ENCODE measurements around the gene CACNG3. TPM values are rescaled to one million over a fixed set of nuclear protein-coding genes. Genes with fewer than 3 reads are reported as not detected.
"Not testable (repeated sequence)": the region's sequence is repeated elsewhere in the genome, so short reads cannot be mapped to it uniquely, and the experiment has no call there.

Gene CACNG3
- total RNA-seq, 1 donor from 2014 or later: not detected

DNA sequence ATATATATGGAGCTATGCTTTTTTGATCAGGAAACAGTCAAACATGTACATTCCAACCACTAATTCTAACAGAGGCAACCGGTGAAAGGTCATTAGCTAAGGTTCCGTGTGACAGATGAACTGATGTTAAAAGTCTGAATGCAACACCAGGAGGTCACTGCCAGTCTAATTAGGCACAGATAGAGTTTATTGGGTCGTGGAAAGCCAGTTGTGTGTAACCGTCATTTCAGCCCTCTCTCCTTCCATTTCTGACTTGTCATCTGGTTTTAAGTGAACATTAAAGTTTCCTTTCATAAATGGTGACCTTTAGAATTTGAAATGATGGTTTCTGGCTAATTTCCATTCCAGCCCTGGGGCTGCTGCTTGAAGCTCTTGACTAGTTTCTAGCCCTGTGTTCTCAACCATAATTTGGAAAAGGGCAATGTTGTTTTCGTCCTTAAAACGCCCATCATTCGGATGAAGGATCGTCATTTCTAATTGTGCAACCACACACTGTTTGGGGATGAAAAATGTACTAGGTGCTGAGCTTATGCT is 23.9 kb downstream of the CACNG3 start:
- no peak for DNase-seq (ENCODE audit: low spot score)

GRCh38 chr16:24281466-24281865 is 25.3 kb downstream of the CACNG3 start:
- no peak for DNase-seq (ENCODE audit: low spot score)

DNA sequence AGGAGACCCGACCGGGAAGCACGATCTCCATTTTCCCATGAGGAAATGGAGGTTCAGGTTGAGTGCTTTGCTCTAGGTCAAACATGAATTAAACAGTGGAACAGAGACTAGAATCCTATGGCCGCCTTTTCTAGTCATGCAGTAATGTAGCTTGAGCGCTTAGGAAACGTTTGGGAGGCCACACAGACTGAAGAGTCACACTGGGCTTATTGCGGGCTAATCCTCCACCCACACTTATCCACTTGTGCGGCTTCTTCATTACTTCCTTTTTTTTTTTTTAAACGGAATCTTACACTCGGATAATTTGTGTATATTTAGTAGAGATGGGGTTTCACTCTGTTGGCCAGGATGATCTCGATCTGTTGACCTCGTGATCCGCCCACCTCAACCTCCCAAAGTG is 26.0 kb downstream of the CACNG3 start:
- no peak for DNase-seq (ENCODE audit: low spot score)

GRCh38 chr16:24286741-24287405 is 30.7 kb downstream of the CACNG3 start:
- no peak for DNase-seq (ENCODE audit: low spot score)

GRCh38 chr16:24288516-24288915 is 32.4 kb downstream of the CACNG3 start:
- no peak for DNase-seq (ENCODE audit: low spot score)

DNA sequence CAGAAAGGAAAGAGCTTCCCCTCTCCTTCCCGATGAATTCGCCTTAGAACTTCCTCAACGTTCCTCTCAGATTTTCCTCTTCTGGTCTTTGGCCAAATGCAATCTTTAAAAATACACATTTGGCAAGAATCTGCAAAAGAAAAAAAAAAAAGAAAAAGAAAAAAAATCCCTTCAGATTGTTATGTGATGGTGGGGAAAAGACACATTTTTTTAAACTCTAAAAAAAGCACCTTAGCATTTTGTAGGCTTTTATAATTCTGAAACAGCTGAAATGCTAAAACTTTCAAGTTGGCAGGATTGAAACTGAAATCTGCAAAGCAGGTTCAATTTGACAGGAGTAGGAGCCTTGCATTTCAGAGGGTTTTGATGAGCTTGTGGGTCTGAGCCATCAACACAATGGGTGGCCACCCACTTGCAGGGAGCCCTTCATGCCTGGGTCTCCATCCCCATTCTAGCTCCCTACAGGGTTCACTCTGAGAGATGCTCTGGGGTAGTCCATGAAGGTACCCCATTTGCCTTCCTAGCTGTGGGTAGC is 33.1 kb downstream of the CACNG3 start:
- no peak for DNase-seq (ENCODE audit: low spot score)

DNA sequence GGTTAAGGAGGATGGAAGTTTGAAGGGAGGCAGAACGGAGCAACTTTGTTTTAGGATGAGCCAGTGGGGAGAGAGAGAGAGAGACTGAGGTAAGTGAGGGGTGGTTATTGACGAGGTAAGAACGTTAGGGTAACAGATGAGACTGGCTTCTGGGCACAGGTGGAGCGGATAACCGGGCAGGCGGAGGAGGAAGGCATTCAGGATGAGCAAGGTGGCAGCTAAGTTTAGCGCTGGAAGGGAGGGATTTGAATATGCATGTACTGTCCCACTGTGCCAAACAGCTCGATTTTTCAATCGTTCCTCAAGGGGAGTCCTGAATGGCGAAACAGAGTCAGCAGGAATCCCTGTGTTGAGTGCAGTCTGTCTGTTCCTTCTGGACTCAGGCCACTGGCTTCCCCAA is 35.8 kb downstream of the CACNG3 start:
- DNase-seq (ENCODE audit: low spot score): no peak

- DNase-seq (ENCODE audit: low spot score): no peak
These were observed 38.0 kb downstream of the CACNG3 start for GRCh38 chr16:24294131-24294530.

GRCh38 chr16:24297375-24297774 is 41.2 kb downstream of the CACNG3 start:
- no peak for DNase-seq (ENCODE audit: low spot score)

DNA sequence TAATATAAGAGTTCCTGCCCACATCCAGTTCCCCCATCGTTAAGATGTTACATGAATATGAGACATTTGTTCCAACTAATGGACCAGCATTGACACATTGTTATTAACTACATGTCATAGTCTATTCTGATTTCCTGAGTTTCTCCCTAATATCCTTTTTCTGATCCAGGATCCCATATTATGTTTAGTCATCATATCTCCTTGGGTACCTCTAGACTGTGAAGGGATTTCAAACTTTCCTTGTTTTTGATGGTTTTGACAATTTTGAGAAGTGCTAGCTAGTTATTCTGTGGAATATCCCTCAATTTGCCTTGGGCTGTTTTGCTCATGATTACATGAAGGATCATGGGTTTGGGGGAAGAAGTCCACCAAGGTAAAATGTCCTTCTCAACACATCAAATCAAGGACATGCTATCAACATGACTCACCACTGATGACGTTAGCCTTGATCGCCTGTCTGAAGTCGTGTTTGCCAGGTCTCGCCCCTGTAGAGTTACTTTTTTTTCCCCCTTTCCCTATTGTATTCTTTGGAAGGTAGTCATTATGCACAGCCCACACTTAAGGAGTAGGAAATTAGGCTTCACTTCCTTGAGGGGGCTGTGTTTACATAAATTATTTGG is 42.5 kb downstream of the CACNG3 start:
- DNase-seq (ENCODE audit: low spot score): no peak

GRCh38 chr16:24300750-24301149 is 44.6 kb downstream of the CACNG3 start:
- not testable (repeated sequence) for DNase-seq (ENCODE audit: low spot score)

DNA sequence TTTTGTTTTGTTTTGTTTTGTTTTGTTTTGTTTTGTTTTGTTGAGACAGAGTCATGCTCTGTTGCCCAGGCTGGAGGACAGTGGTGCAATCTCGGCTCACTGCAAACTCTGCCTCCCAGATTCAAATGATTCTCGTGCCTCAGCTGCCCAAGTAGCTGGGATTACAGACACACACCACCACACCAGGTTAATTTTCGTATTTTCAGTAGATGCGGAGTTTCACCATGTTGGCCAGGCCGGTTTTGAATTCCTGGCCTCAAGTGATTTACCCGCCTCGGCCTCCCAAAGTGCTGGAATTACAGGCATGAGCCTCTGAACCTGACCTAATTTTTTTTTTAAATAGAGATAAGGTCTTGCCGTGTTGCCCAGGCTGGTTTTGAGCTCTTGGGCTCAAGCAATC is 46.5 kb downstream of the CACNG3 start:
- DNase-seq (ENCODE audit: low spot score): no peak

DNA sequence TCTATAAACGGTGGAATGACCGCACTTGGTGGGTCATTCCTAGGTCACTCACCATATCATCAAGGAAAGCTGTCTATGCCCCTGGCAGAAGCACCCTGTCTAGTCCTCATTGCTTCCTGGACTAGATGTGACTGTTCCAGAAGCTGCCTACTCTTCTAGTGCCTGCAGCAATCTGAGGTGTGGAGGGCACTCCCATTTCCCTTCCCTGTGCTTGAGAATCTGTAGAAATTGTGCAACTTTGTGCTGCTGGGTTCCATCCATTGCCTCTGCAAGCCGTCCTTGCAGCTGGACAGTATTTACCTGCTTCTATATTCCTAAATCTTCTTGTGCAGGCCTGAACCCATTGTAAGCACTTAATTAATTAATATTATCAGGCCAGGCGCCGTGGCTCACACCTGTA is 52.1 kb downstream of the CACNG3 start:
- no peak for DNase-seq (ENCODE audit: low spot score)

DNA sequence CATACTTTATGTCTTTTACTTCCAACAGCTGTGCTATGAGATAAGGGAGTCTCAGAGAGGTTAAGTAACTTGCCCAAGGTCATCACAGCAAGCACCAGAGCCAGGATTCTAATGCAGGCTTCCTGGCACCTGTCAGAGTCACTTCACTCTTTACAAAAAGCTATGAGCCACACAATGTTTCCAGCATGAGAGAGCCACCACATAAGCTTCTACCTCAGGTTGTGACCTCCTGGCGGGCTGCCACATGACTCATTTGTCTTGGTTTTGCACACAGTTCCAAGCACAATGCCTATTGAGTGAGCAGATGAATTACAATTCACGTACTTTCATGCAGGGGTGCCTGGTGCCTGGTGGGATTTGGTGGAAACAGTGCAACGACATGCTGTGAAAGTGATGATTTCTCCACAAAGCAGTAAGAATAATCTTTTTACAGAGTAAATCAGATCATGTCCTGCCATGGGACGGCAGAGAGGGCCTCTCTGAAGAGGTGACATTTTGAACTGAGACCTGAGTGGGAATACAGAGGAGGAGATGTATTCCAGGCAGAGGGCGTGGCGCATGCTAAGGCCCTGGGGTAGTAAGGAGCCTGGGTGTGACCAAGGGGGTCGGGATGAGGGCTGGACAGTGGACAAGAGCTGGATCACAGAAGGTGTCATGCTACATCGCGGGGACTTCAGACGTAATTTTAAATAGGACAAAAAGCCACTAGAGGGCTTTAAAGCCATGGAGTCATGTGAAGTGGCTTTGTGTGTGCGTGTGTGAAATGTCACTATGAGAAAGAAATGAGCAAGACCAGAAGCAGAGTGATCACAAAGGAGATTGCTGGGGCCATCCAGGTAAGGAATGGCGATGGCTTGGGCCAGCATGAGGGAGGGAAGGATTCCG is 53.4 kb downstream of the CACNG3 start:
- DNase-seq (ENCODE audit: low spot score): no peak

DNA sequence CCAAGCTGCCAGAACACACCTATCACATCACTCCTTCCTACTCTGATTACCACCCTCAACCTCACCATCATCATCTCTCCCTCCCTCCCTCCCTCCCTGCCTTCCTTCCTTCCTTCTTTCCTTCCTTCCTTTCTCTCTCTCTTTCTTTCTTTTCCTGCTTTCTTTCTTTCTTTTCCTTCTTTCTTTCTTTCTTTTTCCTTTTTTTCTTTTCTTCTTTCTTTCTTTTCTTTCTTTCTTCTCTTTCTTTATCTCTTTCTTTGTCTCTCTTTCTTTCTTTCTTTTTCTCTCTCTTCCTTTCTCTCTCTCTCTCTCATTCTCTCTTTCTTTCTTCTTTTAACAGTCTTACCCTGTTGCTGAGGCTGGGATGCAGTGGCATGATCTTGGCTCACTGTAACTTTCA is 59.2 kb downstream of the CACNG3 start:
- no peak for DNase-seq (ENCODE audit: low spot score)

DNA sequence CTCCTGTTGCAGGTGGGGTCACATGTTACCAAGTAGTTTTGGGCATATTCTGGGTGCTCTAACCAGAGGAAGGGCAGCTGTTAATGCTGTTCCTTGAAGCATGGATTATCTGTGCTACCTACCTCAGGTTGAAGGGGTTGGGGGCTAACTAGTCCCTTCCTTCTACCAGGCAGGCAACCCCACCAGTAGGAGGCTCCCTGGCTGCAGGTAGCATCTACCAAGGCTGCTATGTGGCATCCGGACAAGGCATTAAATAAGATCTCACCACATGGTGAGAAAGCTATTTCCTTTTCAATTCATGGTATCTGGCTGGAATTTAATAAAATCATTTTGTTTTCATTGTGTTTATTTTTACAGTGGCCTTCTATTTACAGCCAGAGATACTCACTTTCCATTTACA is 62.5 kb downstream of the CACNG3 start:
- no peak for DNase-seq (ENCODE audit: low spot score)

- DNase-seq (ENCODE audit: low spot score): no peak
These were observed 63.1 kb downstream of the CACNG3 start for GRCh38 chr16:24319126-24319814.

DNA sequence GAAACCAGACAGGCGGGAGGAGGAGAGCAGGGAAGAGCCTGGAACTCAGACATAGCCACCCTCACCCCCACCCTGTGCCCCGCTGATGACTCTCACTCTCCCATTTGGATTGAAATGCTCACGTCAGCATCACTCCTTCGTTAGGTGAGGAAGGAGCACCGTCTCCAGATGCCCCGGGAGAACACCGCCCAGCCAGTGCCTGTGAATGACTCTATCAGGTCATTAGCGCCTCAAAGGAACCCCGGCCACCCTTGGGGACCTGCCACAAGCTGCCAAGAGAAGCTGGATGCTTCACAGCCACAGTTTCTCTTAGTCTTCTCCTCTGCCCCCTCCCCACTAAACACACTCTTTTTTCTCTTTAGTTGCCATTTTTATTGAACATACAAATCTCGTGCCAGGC is 66.0 kb downstream of the CACNG3 start:
- DNase-seq (ENCODE audit: low spot score): no peak

GRCh38 chr16:24324421-24324820 is 68.3 kb downstream of the CACNG3 start:
- DNase-seq (ENCODE audit: low spot score): no peak

DNA sequence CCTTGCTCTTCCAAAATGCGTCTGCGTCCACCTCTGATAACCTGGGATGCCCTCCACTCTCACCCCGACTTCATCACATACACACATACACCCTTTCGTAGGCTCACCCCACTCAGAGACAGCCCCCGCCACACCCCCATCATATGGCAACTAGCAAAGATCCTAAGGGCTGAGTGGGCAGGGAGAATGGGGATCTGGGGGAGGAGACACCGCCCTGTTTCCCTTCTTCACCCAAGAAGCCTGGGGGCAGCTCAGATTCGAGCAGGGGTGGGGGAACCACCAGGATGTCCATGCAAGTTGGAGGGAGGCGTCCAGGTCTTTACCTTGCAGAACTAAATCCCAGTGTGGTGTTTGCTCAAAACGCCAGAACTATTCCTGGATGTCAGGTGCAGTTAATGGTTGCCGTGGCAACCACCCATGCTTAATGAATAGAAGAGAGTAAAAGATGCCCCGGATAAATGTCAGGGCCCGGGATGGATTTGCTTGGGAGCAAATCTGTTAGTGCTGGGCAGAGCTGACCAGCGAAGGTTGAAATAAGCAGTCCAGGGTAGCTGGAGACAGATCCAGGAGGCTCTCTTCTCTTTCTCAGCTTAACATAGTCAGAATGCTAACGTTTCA is 72.8 kb downstream of the CACNG3 start:
- no peak for DNase-seq (ENCODE audit: low spot score)

- no peak for DNase-seq (ENCODE audit: low spot score)
These were observed 76.0 kb downstream of the CACNG3 start for GRCh38 chr16:24332178-24332577.
